K562 (cell line): ENCODE data around the gene GHDC. TPM values are rescaled to one million over a fixed set of nuclear protein-coding genes. Genes with fewer than 3 reads are reported as not detected.

ENCODE experiments used
- ETV5 ChIP-seq: sonication (generic); formaldehyde crosslinking; IDR thresholded peaks from 2 replicates; pipeline ENCODE4 v1.4.0; 2020; ENCODE audit warnings: low read depth, mild to moderate bottlenecking, missing genetic modification reagents
- FIP1L1 ChIP-seq: fragments of 200-400 bp; formaldehyde crosslinking; IDR thresholded peaks from 2 replicates; pipeline ENCODE4 v1.6.1; 2018; ENCODE audit warnings: mild to moderate bottlenecking, low read depth, low read length; ENCODE audit not compliant: poor library complexity, severe bottlenecking
- GTF2F1 ChIP-seq: IDR thresholded peaks from 2 replicates; pipeline ENCODE4 v1.6.1; 2011; ENCODE audit warnings: low read depth, low read length, improper control_type of control experiment
- KDM2B ChIP-seq: fragments of 250-450 bp; sonication (Bioruptor Pico); IDR thresholded peaks from 2 replicates; pipeline ENCODE4 v1.8.0; 2021; ENCODE audit warnings: mild to moderate bottlenecking, moderate library complexity
- LCOR ChIP-seq: sonication (generic); formaldehyde crosslinking; IDR thresholded peaks from 2 replicates; pipeline ENCODE4 v1.8.0; 2022; ENCODE audit warnings: mild to moderate bottlenecking, missing genetic modification reagents
- PHF21A ChIP-seq: fragments of 450-650 bp; IDR thresholded peaks from 2 replicates; pipeline ENCODE4 v1.6.1; 2017; ENCODE audit warnings: low read depth, borderline replicate concordance
- PML ChIP-seq: IDR thresholded peaks from 2 replicates; pipeline ENCODE4 v1.6.1; 2012; ENCODE audit warnings: low read length, inconsistent platforms
- ZNF512 ChIP-seq: IDR thresholded peaks from 2 replicates; pipeline ENCODE4 v1.6.1; 2016; ENCODE audit warnings: missing genetic modification characterization, missing compliant biosample characterization
- polyA plus RNA-seq, 8 experiments: library from polyadenylated mRNA; depleted of rRNA in 4 of 8; stranded (reverse) in 5 of 8; unstranded in 3 of 8; fragments of >200 nt; fragmentation: Nextera tagmentation in 2 of 8; fragmentation: Illumina TruSeq in 1 of 8; extraction: Ambion mirVana in 2 of 8; extraction: Trizol in 1 of 8; gene quantifications; 2 replicates each; pipeline versions ENCODE4 v1.2.1 to v1.2.3, GENCODE V29; 2011 to 2014; ENCODE audit warnings: inconsistent platforms in 1 of 8, missing spikeins in 1 of 8
- total RNA-seq, 7 experiments: library from RNA; depleted of rRNA in 6 of 7; stranded (reverse); fragments of >200 nt in 6 of 7; fragmentation: Illumina TruSeq in 2 of 7; extraction: Trizol in 2 of 7; gene quantifications; 2 replicates each; pipeline versions ENCODE4 v1.2.1 to v1.2.3, GENCODE V29; 2011 to 2021; ENCODE audit warnings: low replicate concordance in 1 of 7
- TF ChIP-seq, protein P1 (sequence below): sonication (generic); formaldehyde crosslinking; IDR thresholded peaks from 2 replicates; pipeline ENCODE4 v1.8.0; 2023; ENCODE audit warnings: missing genetic modification reagents, mild to moderate bottlenecking, borderline replicate concordance
- TF ChIP-seq, protein P2 (sequence below): fragments of 450-650 bp; IDR thresholded peaks from 2 replicates; pipeline ENCODE4 v1.7.1; 2018; ENCODE audit warnings: mild to moderate bottlenecking, low read depth; ENCODE audit not compliant: partially characterized antibody
- TF ChIP-seq, protein P3 (sequence below), 2 experiments: fragments of 450-650 bp; conservative IDR thresholded peaks; 2 replicates each; pipeline ENCODE4 v1.6.1; 2017; ENCODE audit warnings: mild to moderate bottlenecking in 2 of 2, moderate library complexity in 2 of 2
- TF ChIP-seq, protein P4 (sequence below): fragments of 250-450 bp; sonication (Bioruptor Pico); IDR thresholded peaks from 2 replicates; pipeline ENCODE4 v1.4.0; 2020; ENCODE audit warnings: mild to moderate bottlenecking

Gene GHDC
- total and polyA plus RNA-seq, 9 of the 15 experiments (the other 6 are each of a cell fraction or from before 2014, with no cell fraction given), result 0.65 to 23.2 (median 11.2) TPM

DNA sequence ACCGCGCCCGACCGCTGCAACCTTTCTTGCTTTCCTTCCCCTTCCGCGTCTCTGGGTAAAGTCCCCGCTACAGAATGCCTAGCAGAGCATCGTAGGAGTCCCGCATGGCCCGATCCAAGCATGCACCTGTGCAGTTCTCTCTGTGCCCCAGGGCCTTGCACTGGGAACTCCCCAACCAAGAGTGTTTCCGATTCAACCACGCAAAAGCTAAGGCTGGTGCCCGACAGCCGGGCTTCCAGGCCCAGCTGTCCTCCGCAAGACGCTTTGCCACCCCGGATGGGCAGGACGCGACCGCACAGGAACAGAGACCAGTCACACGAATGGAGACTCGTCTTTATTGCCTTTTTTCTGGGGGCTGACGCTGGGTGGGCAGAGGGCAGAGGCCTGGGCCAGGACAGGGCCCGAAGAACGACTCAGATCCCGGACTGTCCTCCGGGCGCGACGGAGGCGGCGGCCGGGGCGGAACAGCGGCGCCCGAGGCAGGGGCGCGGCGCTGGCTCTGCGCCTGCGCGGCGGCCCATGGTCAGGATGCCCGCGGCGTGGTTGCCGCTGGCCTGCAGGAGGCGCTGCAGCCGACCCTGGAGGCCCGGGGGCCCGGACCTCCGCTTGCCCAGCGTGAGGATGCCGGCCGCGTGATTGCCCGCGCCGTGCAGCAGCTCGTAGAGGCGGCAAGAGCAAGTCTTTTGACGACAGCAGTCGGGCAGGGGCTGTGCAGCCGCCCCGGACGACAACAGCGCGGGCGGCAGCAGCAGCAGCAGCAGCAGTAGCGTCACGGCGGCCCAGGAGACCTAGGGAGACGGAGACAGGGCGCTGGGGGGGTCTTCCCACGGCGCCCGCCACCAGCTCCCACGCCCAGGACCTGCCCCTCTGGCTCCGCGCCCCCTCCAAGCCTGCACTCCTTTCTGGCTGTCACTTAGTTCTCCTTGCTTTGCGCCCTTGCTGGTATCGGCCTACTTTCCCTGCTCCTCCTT lies 10.3 kb downstream of the GHDC start (continued):
- TF ChIP-seq, protein P1, sequence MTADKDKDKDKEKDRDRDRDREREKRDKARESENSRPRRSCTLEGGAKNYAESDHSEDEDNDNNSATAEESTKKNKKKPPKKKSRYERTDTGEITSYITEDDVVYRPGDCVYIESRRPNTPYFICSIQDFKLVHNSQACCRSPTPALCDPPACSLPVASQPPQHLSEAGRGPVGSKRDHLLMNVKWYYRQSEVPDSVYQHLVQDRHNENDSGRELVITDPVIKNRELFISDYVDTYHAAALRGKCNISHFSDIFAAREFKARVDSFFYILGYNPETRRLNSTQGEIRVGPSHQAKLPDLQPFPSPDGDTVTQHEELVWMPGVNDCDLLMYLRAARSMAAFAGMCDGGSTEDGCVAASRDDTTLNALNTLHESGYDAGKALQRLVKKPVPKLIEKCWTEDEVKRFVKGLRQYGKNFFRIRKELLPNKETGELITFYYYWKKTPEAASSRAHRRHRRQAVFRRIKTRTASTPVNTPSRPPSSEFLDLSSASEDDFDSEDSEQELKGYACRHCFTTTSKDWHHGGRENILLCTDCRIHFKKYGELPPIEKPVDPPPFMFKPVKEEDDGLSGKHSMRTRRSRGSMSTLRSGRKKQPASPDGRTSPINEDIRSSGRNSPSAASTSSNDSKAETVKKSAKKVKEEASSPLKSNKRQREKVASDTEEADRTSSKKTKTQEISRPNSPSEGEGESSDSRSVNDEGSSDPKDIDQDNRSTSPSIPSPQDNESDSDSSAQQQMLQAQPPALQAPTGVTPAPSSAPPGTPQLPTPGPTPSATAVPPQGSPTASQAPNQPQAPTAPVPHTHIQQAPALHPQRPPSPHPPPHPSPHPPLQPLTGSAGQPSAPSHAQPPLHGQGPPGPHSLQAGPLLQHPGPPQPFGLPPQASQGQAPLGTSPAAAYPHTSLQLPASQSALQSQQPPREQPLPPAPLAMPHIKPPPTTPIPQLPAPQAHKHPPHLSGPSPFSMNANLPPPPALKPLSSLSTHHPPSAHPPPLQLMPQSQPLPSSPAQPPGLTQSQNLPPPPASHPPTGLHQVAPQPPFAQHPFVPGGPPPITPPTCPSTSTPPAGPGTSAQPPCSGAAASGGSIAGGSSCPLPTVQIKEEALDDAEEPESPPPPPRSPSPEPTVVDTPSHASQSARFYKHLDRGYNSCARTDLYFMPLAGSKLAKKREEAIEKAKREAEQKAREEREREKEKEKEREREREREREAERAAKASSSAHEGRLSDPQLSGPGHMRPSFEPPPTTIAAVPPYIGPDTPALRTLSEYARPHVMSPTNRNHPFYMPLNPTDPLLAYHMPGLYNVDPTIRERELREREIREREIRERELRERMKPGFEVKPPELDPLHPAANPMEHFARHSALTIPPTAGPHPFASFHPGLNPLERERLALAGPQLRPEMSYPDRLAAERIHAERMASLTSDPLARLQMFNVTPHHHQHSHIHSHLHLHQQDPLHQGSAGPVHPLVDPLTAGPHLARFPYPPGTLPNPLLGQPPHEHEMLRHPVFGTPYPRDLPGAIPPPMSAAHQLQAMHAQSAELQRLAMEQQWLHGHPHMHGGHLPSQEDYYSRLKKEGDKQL, result no peak
- TF ChIP-seq ETV5 (no peak), ZNF512 (tag) (no peak), PHF21A (no peak), FIP1L1 (peak; percentile 83), KDM2B (CRISPR knock-in tag) (peak; percentile 78; the same call in 1 of the 2 replicates), LCOR (CRISPR knock-in tag) (peak; percentile 82), PML (no peak), GTF2F1 (no peak; the same call in 1 of the 2 replicates)
- TF ChIP-seq, protein P2, sequence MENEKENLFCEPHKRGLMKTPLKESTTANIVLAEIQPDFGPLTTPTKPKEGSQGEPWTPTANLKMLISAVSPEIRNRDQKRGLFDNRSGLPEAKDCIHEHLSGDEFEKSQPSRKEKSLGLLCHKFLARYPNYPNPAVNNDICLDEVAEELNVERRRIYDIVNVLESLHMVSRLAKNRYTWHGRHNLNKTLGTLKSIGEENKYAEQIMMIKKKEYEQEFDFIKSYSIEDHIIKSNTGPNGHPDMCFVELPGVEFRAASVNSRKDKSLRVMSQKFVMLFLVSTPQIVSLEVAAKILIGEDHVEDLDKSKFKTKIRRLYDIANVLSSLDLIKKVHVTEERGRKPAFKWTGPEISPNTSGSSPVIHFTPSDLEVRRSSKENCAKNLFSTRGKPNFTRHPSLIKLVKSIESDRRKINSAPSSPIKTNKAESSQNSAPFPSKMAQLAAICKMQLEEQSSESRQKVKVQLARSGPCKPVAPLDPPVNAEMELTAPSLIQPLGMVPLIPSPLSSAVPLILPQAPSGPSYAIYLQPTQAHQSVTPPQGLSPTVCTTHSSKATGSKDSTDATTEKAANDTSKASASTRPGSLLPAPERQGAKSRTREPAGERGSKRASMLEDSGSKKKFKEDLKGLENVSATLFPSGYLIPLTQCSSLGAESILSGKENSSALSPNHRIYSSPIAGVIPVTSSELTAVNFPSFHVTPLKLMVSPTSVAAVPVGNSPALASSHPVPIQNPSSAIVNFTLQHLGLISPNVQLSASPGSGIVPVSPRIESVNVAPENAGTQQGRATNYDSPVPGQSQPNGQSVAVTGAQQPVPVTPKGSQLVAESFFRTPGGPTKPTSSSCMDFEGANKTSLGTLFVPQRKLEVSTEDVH, result no peak
- TF ChIP-seq, protein P3, sequence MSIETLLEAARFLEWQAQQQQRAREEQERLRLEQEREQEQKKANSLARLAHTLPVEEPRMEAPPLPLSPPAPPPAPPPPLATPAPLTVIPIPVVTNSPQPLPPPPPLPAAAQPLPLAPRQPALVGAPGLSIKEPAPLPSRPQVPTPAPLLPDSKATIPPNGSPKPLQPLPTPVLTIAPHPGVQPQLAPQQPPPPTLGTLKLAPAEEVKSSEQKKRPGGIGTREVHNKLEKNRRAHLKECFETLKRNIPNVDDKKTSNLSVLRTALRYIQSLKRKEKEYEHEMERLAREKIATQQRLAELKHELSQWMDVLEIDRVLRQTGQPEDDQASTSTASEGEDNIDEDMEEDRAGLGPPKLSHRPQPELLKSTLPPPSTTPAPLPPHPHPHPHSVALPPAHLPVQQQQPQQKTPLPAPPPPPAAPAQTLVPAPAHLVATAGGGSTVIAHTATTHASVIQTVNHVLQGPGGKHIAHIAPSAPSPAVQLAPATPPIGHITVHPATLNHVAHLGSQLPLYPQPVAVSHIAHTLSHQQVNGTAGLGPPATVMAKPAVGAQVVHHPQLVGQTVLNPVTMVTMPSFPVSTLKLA (conservative IDR thresholded peaks at IDR 0.05), result peak in 1 of 2 experiments; percentile 28; a peak in 2 of 4 replicates
- TF ChIP-seq, protein P4, sequence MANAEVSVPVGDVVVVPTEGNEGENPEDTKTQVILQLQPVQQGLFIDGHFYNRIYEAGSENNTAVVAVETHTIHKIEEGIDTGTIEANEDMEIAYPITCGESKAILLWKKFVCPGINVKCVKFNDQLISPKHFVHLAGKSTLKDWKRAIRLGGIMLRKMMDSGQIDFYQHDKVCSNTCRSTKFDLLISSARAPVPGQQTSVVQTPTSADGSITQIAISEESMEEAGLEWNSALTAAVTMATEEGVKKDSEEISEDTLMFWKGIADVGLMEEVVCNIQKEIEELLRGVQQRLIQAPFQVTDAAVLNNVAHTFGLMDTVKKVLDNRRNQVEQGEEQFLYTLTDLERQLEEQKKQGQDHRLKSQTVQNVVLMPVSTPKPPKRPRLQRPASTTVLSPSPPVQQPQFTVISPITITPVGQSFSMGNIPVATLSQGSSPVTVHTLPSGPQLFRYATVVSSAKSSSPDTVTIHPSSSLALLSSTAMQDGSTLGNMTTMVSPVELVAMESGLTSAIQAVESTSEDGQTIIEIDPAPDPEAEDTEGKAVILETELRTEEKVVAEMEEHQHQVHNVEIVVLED (CRISPR knock-in tag), result peak; percentile 66
